HG02943 (cell line): Measurements from ENCODE around the gene CRYAA.
"Not testable (repeated sequence)": the region's sequence is repeated elsewhere in the genome, so short reads cannot be mapped to it uniquely, and the experiment has no call there.

Experiments used
- ATAC-seq: cut with Tn5 transposase; IDR thresholded peaks from one replicate; pipeline ENCODE4 v1.9.1; 2021; ENCODE audit warnings: mild to moderate bottlenecking, low read depth, moderate library complexity; ENCODE audit not compliant: unreplicated experiment

The CRYAA gene

GRCh38 chr21:43168708-43169107 is at the start of gene CRYAA:
CRYAA (plus strand) TSS chr21:43169008; CDS start chr21:43169100, 92 bp downstream.
- ATAC-seq = not testable (repeated sequence)

GRCh38 chr21:43130094-43130493 is 38.7 kb upstream of the CRYAA start:
- ATAC-seq = not testable (repeated sequence)

GRCh38 chr21:43134520-43134919 is 34.3 kb upstream of the CRYAA start:
- not testable (repeated sequence) for ATAC-seq

GRCh38 chr21:43138944-43139343 is 29.9 kb upstream of the CRYAA start:
- not testable (repeated sequence) for ATAC-seq

GRCh38 chr21:43141407-43141806 is 27.4 kb upstream of the CRYAA start:
- not testable (repeated sequence) for ATAC-seq

GRCh38 chr21:43146637-43147036 is 22.2 kb upstream of the CRYAA start:
- not testable (repeated sequence) for ATAC-seq

- ATAC-seq = not testable (repeated sequence)
Observed at GRCh38 chr21:43147999-43148398, 20.8 kb upstream of the CRYAA start.

GRCh38 chr21:43149344-43149743 is 19.5 kb upstream of the CRYAA start:
- ATAC-seq = not testable (repeated sequence)

- not testable (repeated sequence) for ATAC-seq
Observed at GRCh38 chr21:43153601-43154000, 15.2 kb upstream of the CRYAA start.

- not testable (repeated sequence) for ATAC-seq
Observed at GRCh38 chr21:43159279-43160175, 9.3 kb upstream of the CRYAA start.

- not testable (repeated sequence) for ATAC-seq
Observed at GRCh38 chr21:43161826-43162707, 6.7 kb upstream of the CRYAA start.

GRCh38 chr21:43162708-43163205 is 6.1 kb upstream of the CRYAA start:
- ATAC-seq = not testable (repeated sequence)

GRCh38 chr21:43164823-43165222 is 4.0 kb upstream of the CRYAA start:
- ATAC-seq = not testable (repeated sequence)

- not testable (repeated sequence) for ATAC-seq
Observed at GRCh38 chr21:43165734-43166133, 3.1 kb upstream of the CRYAA start.

- ATAC-seq = not testable (repeated sequence)
Observed at GRCh38 chr21:43169230-43169886, 550 bp downstream of the CRYAA start.

- not testable (repeated sequence) for ATAC-seq
Observed at GRCh38 chr21:43169891-43170290, 1.1 kb downstream of the CRYAA start.

GRCh38 chr21:43172812-43173211 is 4.0 kb downstream of the CRYAA start:
- ATAC-seq = not testable (repeated sequence)

- not testable (repeated sequence) for ATAC-seq
Observed at GRCh38 chr21:43173438-43173837, 4.6 kb downstream of the CRYAA start.

- ATAC-seq = not testable (repeated sequence)
Observed at GRCh38 chr21:43173930-43174329, 5.1 kb downstream of the CRYAA start.

- ATAC-seq = not testable (repeated sequence)
Observed at GRCh38 chr21:43174998-43175397, 6.2 kb downstream of the CRYAA start.
